Upper lobe of right lung (tissue), 1 donor: ENCODE measurements around the gene PGAP2. TPM values are rescaled to one million over a fixed set of nuclear protein-coding genes. Genes with fewer than 3 reads are reported as not detected.
A peak's percentile ranks its signal among the peaks of the same experiment; 100 is the strongest.

ENCODE experiments used
- ATAC-seq: fragments of 200-7000 bp; cut with Tn5 transposase; one replicate; pipeline ENCODE4 v1.9.1; 2020; ENCODE audit warnings: mild to moderate bottlenecking, moderate library complexity
- DNase-seq: peaks from one replicate; pipeline ENCODE4 v3.0.0-alpha.2; 2020
- H3K27ac ChIP-seq: fragments of 200-600 bp; one replicate; pipeline ENCODE4 v1.8.0; 2022
- H3K27me3 ChIP-seq: fragments of 200-600 bp; one replicate; pipeline ENCODE4 v1.8.0; 2022; ENCODE audit warnings: mild to moderate bottlenecking
- H3K36me3 ChIP-seq: fragments of 200-600 bp; one replicate; pipeline ENCODE4 v1.8.0; 2022
- H3K4me1 ChIP-seq: fragments of 200-600 bp; one replicate; pipeline ENCODE4 v1.8.0; 2022
- H3K4me3 ChIP-seq: fragments of 200-600 bp; one replicate; pipeline ENCODE4 v1.8.0; 2022; ENCODE audit warnings: mild to moderate bottlenecking
- H3K9me3 ChIP-seq: fragments of 200-600 bp; one replicate; pipeline ENCODE4 v1.8.0; 2022
- CTCF ChIP-seq: fragments of 200-600 bp; IDR thresholded peaks from one replicate; pipeline ENCODE4 v1.8.0; 2022; ENCODE audit warnings: antibody characterized with exemption
- intact Hi-C: fragments of 100-400 bp; cut with DNase I; formaldehyde crosslinking; loops from one replicate; pipeline ENCODE4 v1.11.0; 2022
- total RNA-seq: library from RNA; stranded (reverse); fragmentation: NEBNext Ultra II Directional; extraction: Animal tissue kit (Norgen Biotek cat#: 25700); gene quantifications from one replicate; pipeline ENCODE4 v1.2.1, GENCODE V29; 2021
- donor health status: DM: no; HTN: yes; CAD: no; lungs with severe emphysema.

Gene PGAP2
- total RNA-seq, 1 donor from 2014 or later: 25.0 TPM

- Histone ChIP-seq H3K36me3 (no peaks in the 10 kb centered on the region), H3K9me3 (no peaks in the 10 kb centered on the region), H3K4me3 (no peak overlapping the region), H3K27me3 (no peaks in the 10 kb centered on the region), H3K27ac (no peak overlapping the region), H3K4me1 (peaks cover 5% of the 10 kb centered on the region)
- ATAC-seq (no peak), DNase-seq (no peak)
- TF ChIP-seq CTCF: no peak
- intact Hi-C loops: loop anchor here (5.0 kb wide), 1 partner anchor 227 kb away; no protein-coding TSS in a partner anchor
Measured at GRCh38 chr11:3845670-3846069, 37.3 kb downstream of the PGAP2 start.

- ATAC-seq: peak; percentile 86
Measured at GRCh38 chr11:3849297-3849874, 41.0 kb downstream of the PGAP2 start.

GRCh38 chr11:3853545-3853842, 45.1 kb downstream of the PGAP2 start:
- no peak overlapping the region for H3K27ac ChIP-seq
- no peaks in the 10 kb centered on the region for H3K9me3 ChIP-seq
- no peak overlapping the region for H3K4me3 ChIP-seq
- peaks cover 33% of the 10 kb centered on the region for H3K4me1 ChIP-seq
- DNase-seq: no peak
- H3K27me3 ChIP-seq: no peaks in the 10 kb centered on the region
- H3K36me3 ChIP-seq: no peaks in the 10 kb centered on the region
- no peak for TF ChIP-seq CTCF
- intact Hi-C loops: no loop called here
- ATAC-seq: no peak

More at GRCh38 chr11:3849297-3849874, 41.0 kb downstream of the PGAP2 start:
- H3K27ac ChIP-seq: no peak overlapping the region
- no peaks in the 10 kb centered on the region for H3K9me3 ChIP-seq
- intact Hi-C loops: loop anchor here (5.0 kb wide), 1 partner anchor 223 kb away; no protein-coding TSS in a partner anchor
- DNase-seq: no peak
- H3K4me3 ChIP-seq: no peak overlapping the region
- H3K4me1 ChIP-seq: peaks cover 8% of the 10 kb centered on the region
- H3K27me3 ChIP-seq: no peaks in the 10 kb centered on the region
- peak; percentile 78 for TF ChIP-seq CTCF
- H3K36me3 ChIP-seq: no peaks in the 10 kb centered on the region

- no peaks in the 10 kb centered on the region for H3K9me3 ChIP-seq
- no peak for DNase-seq
- H3K27me3 ChIP-seq: no peaks in the 10 kb centered on the region
- peak overlapping the region; percentile 96 for H3K27ac ChIP-seq
- intact Hi-C loops: no loop called here
- no peaks in the 10 kb centered on the region for H3K36me3 ChIP-seq
- no peak for TF ChIP-seq CTCF
- peak overlapping the region; percentile 94 for H3K4me3 ChIP-seq
- ATAC-seq: peak; percentile 28
- H3K4me1 ChIP-seq: peaks cover 39% of the 10 kb centered on the region
Measured at GRCh38 chr11:3853899-3854659, 45.7 kb downstream of the PGAP2 start.

GRCh38 chr11:3854660-3854976, 46.3 kb downstream of the PGAP2 start:
- no peaks in the 10 kb centered on the region for H3K9me3 ChIP-seq
- intact Hi-C loops: no loop called here
- no peak for DNase-seq
- H3K27me3 ChIP-seq: no peaks in the 10 kb centered on the region
- no peak for ATAC-seq
- TF ChIP-seq CTCF: no peak
- H3K4me3 ChIP-seq: peak overlapping the region; percentile 94
- peaks cover 44% of the 10 kb centered on the region for H3K4me1 ChIP-seq
- H3K36me3 ChIP-seq: no peaks in the 10 kb centered on the region
- peak overlapping the region; percentile 96 for H3K27ac ChIP-seq
